ENCODE data around the gene CREB3L1.

CREB3L1 gene

DNA sequence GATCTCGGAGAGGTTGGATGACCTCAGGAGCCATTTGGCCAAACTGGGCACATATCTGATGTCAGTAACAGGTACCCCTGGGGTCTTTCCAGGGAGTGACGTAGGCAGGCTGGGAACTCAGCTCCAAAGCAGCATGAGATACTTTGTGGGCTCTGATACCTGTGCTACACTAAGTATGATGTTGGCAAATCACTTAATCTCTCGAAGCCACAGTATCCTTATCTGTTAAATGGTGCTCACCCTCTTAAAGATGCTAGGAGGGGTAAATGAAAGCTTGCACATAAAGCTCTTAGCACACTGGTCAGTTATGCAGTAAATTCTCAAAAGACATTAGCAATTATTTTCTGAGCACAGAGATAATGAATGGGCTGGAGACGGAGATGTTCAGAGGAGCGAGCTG, 52.7 kb downstream of the CREB3L1 start:
- no peak for DNase-seq

DNA sequence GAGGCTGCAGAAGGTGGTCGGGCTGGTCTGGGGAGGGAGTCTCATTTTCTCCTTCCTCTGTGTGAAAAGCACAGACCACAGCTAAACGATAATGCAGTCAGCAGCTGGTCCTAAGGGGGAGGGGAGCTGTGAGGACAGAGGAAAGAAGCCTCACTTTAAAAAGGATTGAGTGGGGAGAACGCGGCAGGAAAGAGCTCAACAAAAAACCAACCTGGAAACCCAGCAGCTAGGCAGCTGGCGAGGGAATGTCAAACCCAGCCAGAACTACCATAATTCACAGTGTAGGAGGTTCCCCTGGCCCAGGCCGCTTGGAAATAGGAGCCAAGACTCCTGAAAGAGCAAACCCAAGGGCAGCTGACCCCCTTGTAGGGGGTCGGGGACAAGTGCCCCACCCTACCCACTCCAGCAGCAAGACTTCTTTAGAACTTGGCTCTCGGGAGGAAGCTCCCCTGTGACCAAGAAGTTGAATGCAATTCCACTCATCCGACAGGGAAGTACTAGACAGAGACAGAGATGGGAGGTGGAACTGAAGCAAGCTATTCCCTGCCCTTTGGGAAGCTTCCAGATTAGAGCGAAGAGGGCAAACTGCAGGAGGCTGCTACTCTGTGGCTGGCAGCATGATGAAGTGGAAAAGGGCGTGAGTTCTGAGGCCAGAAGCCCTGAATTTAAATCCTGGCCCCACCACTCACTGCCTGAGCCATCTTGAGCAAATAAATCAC, 53.3 kb downstream of the CREB3L1 start:
- peak in 1 of 2 experiments; percentile 16 for DNase-seq

DNA sequence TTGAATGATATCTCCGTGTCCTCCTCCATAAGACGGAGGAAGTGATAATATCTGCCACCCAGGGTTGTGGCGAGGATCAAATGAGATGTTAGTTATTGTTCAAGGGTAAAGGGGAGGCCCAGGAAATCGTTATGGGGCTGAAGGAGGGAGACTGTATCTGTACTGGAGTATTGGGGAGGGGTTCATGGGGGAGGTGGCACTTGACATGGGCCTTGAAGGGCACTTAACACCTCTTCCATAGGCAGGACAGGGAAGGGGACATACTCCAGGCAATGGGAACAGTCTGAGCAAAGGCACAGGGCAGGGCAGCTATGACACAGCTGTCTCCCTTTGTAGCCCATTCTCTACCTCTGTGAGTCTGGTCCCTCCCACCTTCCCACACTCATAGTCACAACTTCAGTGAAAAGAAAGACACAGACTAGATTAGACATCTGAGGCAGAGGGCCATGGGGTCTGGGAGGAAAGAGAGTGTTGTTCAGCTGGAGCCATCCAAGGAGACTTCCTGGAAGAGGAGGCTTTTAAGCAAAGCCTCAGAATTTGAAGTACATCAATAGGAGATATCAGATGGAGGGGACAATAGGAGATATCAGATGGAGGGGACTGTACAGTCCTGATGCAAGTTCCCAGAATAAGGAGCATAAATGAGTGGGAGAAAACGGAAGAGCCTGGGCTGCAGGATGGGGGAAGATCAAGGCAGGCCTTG, 54.0 kb downstream of the CREB3L1 start:
- no peak for DNase-seq

DNA sequence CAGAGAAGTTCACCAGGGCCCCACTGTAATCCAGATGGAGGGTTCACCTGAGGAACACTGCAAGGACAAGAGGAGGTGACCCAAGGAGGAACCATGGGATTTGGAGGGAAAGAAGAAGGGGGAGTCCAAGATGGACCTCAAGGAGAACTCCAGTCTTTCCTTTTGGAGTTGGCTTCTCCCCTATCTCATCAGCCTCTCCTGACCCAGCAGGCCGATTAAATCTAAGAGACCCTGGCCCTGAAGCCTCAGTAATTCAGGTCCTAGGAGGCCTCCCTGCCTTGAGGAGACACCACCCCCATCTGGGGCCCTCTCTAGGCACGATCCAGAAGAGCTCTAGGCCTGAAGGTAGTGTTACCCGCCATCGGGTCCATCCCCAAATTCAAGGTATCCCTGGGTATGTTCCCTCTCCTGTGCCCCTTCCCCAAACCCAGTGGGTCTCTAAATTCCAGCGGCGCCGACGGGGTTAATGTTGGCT, 54.7 kb downstream of the CREB3L1 start:
- no peak for DNase-seq

DNA sequence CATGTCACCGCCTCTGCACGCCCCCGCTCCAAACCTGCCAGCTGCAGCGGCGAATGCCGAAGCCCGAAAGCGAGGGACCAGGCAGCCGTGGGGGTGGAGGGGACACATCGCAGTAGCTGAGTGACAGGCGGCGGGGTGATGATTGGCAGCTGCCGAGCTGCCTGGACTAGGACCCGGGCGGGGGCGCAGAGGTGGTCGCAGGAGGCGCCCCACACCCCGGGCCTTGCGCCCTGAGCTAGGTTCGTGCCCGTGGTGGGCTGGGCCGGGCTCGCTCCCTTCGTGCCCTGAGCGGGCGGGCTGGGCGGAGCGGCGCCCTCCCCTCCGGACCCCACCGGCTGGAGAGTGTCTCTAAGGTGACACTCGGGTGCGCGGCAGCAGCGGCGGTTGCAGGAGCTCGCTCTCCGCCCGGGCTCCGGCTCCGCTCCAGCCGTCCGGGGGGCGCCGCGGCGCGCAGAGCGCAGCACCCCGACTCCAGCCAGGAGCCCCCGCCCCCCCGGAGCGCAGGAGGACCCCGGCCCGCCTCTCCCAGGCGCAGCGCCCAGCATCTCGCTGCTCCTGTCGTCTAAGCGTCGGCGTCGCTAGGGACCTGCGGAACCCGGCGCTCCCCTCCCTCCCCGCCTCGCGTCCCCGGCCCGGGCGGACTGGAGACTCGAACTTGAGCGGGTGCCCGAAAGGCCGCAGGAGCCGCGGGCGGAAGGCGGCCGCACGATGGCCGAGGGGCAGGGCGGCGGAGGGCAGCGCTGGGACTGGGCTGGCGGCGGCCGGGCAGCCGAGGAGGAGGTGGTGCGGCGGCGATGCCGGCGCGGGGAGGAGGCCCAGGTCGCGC, 55.3 kb downstream of the CREB3L1 start:
- no peak for DNase-seq

DNA sequence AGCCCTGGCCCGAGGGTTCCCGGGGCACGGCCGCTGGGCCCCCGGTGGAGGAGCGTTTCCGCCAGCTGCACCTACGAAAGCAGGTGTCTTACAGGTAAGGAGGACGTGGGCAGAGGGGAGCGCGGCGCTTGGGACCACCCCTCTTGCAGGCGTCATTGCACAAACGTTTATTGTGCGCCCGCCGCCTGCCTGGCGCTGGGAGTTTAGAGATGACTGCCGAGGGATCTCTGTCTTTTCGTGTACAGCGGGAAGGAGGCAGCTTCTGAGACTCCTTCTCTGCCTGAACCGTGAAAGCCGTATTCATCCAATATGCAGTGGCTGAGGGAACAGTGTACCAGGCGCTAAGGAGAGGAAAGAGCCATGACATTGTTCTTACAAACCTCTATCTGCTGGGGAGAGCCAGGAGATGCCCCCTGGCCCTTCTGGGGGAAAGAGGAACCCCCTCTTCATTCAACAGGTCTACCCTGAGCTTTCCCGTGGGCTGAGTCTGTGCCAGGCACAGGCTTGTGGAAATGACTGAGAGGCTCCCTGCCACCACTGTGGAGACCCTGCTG, 56.0 kb downstream of the CREB3L1 start:
- DNase-seq = no peak

DNA sequence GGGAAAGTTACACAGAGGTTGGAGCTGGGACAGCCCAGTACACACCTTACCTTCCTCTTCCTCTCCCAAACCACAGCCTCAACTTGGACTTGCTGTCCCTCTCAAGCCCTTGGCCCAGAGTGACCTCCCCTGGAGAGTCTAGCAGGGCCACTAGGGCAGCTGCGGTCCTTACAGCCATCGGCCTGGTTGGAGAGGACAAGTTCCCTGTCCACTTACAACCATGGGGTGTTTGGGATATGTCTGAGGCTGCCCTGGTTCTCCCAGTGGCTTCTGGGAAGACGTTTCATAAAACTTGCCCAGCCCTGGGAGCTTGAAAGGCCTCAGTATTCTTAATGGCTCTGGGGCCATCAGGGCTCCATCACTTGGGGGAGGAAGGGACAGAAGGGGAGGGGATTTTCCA, 56.7 kb downstream of the CREB3L1 start:
- DNase-seq = no peak

DNA sequence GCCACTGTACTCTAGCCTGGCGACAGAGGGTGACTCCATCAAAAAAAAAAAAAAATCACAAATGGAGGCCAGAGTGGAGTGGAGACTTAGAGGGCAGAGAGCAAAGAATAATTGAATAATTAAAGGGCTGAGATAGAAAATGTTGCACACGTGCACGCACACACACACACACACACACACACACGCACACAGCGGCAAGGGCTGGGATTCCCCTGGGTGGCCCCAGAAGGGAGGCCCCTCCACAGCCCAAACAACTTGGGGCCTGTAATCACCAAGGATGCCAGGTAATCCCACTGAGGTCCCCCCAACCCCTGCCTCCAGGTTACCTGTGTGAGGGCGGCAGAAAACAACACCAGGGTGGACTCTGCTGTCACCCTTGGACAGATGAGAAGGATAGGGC, 57.8 kb downstream of the CREB3L1 start:
- no peak for DNase-seq

DNA sequence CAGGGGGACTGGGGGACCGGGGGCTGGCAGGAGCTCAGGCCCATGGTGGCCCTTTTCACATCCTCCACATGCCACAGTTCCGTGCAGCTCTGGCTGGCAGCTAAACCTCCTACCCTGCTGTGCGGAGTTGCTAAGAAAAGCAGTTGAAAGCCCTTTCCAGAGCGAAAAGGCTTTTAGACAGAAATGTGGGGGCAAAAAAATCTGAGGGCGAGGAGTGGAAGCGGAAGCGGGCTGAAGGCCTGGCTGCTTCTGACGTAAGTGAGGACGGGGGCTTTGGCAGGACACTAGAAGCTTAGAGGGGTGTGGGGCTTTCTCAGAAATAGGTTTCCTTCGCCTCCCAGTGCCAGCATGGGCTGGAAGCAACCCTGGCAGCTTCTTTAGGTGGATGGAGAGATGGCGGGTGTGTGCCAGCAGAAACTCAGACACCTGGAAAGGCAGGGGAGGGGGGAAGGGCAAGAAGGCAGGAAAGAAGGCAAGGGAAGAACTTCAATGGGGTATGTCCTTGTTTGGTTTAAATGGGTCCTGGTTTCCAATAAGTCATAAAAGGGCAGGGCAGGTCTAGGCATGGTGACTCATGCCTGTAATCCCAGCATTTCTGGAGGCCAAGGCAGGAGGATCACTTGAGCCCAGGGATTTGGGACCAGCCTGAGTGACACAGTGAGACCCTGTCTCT, 58.6 kb downstream of the CREB3L1 start:
- no peak for DNase-seq

DNA sequence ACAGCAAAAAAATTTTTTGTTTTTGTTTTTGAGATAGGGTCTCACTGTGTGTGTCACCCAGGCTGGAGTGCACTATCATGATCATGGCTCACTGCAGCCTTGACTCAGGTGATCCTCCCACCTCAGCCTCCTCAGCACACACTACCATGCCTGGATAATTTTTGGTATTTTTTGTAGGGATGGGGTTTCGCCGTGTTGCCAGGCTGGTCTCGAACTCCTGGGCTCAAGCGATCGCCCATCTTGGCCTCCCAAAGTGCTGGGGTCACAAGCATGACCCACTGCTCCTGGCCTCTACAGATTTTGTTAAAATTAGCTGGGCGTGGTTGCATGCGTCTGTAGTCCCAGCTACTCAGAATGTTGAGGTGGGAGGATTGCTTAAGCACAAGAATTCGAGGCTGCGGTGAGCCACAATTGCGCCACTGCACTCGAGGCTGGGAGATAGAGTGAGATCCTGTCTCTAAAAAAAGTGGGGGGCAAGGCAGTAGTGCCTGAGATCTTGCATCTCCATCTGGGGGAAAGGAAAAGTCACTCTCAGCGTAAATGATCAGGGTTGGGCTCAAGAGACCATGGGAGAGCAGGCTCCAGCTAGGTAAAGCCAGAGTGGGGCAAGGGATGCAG, 59.2 kb downstream of the CREB3L1 start:
- DNase-seq = no peak

DNA sequence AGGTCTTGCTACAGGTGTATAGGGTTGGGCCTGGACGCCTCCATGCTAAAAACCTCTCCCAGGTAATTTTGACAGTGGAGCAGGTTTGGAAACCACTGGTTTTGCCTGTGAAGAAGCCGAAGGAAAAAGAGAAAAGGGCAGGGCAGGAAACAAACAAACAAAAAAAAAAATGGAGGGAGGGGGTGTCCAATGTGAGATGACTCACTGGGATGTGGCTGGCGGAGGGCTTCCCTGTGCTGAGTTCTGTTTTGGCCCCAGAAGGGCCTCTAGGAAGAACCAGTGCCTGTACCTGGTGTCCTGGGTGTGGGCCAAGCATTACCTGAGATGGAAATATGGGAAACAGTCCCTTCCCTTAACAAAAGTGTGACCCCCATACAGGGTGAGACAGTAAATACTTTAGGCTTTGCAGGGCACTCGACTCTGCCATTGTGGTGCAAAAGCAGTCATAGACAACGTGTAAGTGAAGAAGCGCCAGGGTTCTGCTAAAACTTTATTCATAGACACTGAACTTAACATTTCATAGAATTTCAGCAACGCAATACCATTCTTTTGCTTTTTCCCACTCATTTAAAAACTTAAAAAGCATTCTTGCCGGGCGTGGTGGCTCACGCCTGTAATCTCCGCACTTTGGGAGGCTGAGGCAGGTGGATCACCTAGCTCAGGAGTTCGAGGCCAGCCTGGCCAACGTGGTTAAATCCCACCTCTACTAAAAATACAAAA, 60.3 kb downstream of the CREB3L1 start:
- DNase-seq = no peak

DNA sequence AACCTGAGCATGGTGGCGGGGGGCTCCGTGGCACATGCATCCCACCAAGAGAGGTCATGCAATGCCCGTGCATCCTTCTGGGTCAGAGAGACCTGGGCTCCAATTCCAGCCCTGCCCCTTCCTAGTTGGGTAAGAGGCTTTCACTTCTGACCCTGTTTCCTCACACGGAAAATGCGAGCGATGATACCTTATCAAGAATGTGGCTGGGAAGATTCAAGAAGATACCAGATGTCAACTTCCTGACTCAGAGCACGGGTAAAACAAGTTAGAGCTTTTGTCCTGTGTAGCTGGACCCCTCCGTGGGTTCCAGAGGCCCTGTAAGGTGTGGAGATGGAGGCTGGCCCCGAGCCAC, 61.1 kb downstream of the CREB3L1 start:
- no peak for DNase-seq

DNA sequence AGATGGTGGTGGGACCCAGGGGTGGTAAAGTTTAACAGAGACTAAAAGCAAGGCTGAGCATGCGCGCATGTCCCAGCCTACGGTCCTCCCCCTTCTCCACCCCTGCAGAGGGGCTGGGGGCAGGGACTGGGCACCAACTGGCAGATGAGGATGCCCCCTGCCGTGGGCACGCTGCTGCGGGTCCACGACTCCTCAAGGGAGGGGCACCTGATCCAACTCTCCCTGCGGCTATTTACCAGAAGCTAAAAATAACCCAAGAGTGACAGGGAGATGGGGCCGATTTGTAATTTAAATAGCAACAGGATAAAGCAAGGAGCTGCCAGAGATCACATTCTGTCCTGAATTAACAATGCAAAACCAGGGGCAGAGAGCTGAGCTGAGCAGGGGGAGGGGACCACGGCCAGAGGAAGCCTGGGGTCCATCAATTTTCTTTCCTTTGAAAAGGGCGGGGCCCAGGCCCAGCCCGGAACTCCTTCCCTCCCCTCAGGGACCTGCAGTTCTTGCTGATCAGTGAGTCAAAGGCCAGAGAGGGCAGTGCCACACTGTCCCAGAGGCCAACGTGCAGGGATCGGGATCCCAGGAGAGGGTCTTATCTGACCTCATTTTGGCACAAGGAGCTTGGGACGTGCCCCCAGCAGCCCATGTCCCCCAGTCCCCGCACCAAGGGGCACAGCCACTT, 61.7 kb downstream of the CREB3L1 start:
- peak; percentile 34 to 53 for DNase-seq

DNA sequence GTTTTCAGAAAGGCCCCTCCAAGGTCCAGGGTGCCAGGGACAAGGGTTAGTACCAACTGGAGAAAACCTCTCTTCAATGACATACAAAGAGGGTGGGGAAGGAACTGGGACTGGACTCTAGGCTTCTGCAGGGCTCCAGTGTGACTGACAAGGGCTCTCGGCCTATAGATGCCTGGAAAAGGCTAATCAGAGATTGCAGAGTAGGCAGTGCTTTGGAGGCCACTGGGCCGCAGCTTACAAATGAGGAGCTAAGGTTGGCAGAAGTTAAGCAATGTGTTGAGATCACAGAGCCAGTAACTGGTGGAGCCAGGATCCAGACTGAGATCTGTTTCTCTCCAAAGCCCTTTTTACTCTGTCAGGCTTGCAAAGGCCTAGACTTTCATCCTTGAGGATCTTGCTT, 62.4 kb downstream of the CREB3L1 start:
- DNase-seq = no peak

DNA sequence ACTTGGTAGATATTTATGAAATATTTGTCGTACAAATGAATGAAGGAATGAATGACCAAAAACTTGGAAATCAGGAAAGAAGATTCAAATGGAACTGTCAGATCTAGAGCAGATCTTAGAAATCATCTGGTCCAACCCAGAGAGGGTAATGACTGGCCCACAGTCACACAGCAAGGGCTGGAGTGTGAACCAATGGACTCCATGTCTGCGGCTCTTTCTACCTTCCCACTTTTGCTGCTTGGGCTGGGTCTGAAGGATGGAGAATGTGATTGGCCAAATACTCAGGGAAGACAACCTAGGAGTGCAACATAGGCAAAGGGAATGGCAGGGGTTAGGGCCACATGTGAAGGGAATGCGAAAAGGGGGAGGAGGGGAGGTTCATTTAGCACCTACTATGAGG, 64.0 kb downstream of the CREB3L1 start:
- DNase-seq = no peak

DNA sequence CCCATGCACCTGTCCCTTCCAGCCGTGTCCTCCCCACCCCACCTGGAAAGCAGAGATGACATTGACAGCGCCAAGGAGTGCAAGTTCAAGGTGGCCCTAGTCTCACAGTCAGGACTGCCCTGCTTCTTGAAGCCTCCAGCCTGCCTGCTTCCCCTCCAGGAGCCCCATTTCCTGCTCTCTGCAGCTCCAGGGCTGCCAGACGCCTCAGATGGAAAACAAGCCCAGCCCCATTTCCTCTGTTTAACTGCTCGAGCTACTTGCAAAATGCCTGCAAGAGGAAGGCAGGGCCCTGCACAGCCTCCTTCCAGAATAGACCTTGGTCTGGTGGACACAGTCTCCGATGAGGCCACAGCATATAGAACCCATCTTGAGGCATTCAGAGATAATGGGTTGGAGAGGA, 64.8 kb downstream of the CREB3L1 start:
- DNase-seq = no peak

DNA sequence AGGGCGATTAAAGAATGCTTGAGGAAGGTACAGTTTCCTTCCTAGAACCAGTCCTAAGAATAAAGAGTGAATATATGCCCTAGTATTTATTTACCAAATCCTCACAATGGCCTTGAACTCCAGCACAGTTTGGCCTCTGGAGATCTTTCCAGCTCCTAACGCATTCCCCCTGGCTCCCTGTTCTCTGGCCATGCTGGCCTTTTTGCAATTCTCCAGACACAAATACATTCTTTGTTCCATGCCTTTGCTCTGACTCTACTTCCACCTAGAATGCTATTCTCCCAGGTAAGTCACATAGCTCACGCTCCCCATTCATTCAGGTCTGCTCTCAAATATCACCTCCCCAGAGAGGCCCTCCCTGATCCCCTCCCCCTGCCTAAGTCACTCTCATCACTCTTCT, 66.1 kb downstream of the CREB3L1 start:
- no peak for DNase-seq

DNA sequence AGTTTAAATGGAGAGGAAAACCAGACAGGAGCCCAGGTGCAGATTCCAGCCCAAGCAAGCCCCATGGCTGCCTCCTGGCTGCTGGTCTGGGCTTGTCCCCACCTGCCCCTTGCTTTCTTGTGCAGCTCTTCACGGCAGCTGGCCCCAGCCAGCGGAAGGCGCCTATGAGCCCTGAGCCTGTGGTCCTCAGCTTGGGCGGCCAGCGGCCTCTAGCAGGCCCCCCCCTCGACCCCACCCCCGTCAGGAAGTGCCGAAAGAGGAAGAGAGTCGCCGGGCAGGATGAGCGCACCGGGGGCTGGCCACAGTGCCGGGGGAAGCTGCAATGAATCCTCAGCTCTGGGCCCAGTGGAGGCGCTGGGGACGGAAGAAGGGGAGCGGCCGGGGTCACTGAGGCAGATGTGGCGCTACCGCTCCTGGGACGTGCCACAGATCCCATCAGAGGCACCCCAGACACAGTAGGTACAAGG, 67.7 kb downstream of the CREB3L1 start:
- peak; percentile 82 to 83 for DNase-seq

DNA sequence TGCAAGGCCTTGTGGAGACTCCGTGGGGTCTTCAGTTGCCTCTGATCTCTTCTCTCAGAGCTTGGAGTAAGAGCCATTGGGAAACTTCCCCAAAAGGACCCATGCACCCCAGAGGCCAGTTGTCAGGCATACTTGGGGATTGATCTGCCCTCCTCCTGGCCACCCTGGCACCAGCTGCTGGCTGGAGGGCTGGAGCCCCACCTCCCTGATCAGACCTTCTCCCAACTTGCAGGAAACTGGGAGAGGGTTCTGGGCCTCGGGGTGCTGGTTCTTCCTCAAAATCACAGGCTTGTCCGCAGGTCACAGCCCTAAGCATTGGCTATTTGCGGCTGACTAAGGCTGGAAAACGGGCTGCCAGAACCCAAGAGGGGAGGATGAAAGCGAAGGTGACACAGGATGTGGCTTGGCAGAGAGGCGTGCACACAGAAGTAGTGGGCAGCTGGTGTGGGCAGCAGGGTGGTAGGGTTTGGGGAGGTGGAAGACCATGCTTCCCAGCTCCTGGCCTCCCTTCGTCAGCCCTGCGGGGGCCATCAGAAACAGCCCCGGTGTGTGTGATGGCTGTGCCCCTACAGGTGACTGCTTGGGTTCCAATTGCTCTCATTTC, 68.5 kb downstream of the CREB3L1 start:
- peak; percentile 28 to 63 for DNase-seq

DNA sequence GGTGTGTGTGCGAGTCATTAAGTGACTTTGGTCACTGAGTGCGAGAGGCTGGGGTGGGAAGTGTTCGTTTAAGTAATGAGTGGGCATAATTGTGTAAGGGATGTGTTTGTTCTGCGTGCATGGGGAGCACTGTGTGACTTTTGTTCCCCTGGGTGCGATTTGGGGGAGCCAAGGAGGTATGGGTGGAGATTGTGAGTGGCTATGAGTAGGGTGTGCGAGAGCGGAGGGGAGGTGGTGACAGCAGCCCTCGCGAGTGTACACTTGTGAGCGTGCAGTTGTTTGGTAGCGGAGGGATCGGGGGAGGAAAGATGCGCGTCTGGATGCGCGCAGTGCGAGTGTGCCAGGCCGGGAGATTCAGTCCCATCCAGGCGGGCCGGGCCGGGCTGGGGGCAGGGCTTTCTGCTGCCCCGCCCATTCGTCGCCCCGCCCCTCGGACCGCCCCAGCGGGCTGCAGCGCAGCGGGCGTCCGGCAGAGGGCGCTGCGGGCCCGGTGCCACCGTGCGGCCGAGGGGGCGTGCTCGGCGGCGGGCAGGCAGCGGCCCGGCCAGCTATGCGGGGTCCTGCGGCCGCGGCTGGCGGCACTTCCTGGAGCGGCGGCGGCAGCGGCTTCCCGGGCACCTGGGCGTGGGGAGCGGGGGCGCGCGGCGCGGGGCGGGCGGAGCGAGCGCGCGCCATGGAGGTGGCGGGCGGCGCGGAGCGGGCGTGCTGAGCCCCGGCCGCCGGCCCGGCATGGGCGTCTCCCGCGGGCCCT, 69.6 kb downstream of the CREB3L1 start, which contains the start of gene DGKZ:
Gene DGKZ, plus strand, starts transcription at position 578 of the 751 bp plus-strand sequence. CDS start 197 bp downstream, outside the sequence.
- DNase-seq = peak; percentile 77 to 84

Data from SHP77 (cell line).